Head of caudate nucleus (tissue), 42 donors: Measurements from ENCODE around the gene SLC11A2.

Source experiments
- DNase-seq, 42 donors: peaks; one replicate each; pipeline versions ENCODE4 v3.0.0 to v3.0.0-alpha.2; 2020 to 2021; ENCODE audit warnings: mixed read lengths in 7 of 42
- intact Hi-C: fragments of 100-400 bp; cut with DNase I; formaldehyde crosslinking; loops from one replicate; pipeline ENCODE4 v1.15.0; 2022

Gene SLC11A2

GRCh38 chr12:51004504-51004903, 21.7 kb downstream of the SLC11A2 start:
- peak in 1 of 42 donors; percentile 21 for DNase-seq
- intact Hi-C loops: no loop called here

- intact Hi-C loops: no loop called here
- DNase-seq: no peak
These were observed 24.4 kb downstream of the SLC11A2 start for GRCh38 chr12:51001799-51002198.

GRCh38 chr12:51000245-51000644, 25.9 kb downstream of the SLC11A2 start:
- DNase-seq: no peak
- intact Hi-C loops: no loop called here

- intact Hi-C loops: loop anchor here (10.0 kb wide), 1 partner anchor 234 kb away; the partner anchor contains the start of gene ATF1
- DNase-seq: no peak
These were observed 27.1 kb downstream of the SLC11A2 start for GRCh38 chr12:50999093-50999492.

GRCh38 chr12:50992819-50993218, 33.4 kb downstream of the SLC11A2 start:
- peak in 32 of 42 donors; percentile 11 to 79 (median 45) for DNase-seq
- intact Hi-C loops: loop anchor here (10.0 kb wide), 1 partner anchor 228 kb away; the partner anchor contains the start of gene ATF1

GRCh38 chr12:50991291-50991690, 34.9 kb downstream of the SLC11A2 start:
- intact Hi-C loops: loop anchor here (10.0 kb wide), 1 partner anchor 226 kb away; the partner anchor contains the start of gene ATF1
- no peak for DNase-seq

GRCh38 chr12:50990791-50991190, 35.4 kb downstream of the SLC11A2 start:
- no peak for DNase-seq
- intact Hi-C loops: loop anchor here (10.0 kb wide), 1 partner anchor 226 kb away; the partner anchor contains the start of gene ATF1

GRCh38 chr12:50990147-50990727, 35.9 kb downstream of the SLC11A2 start:
- intact Hi-C loops: loop anchor here (10.0 kb wide), 1 partner anchor 225 kb away; the partner anchor contains the start of gene ATF1
- DNase-seq: no peak

GRCh38 chr12:50988871-50989270, 37.3 kb downstream of the SLC11A2 start:
- intact Hi-C loops: loop anchor here (5.0 to 10.0 kb wide), 2 partner anchors 64 to 162 kb away; a partner anchor contains a TSS

GRCh38 chr12:50988051-50988450, 38.1 kb downstream of the SLC11A2 start:
- intact Hi-C loops: loop anchor here (5.0 to 10.0 kb wide), 2 partner anchors 63 to 161 kb away; a partner anchor contains a TSS
- DNase-seq: peak in 1 of 42 donors; percentile 9

More at GRCh38 chr12:50988871-50989270, 37.3 kb downstream of the SLC11A2 start:
- DNase-seq: peak in 1 of 42 donors; percentile 22

GRCh38 chr12:50986966-50987737, 39.0 kb downstream of the SLC11A2 start:
- intact Hi-C loops: loop anchor here (5.0 to 10.0 kb wide), 2 partner anchors 62 to 160 kb away; a partner anchor contains a TSS
- DNase-seq: peak in 37 of 42 donors; percentile 12 to 84 (median 62)

GRCh38 chr12:50985322-50985721, 40.9 kb downstream of the SLC11A2 start:
- peak in 3 of 42 donors; percentile 23 to 51 (median 49) for DNase-seq
- intact Hi-C loops: loop anchor here (5.0 to 10.0 kb wide), 2 partner anchors 61 to 158 kb away; a partner anchor contains a TSS

- peak in 2 of 42 donors; percentile 10 to 28 for DNase-seq
These were observed 41.4 kb downstream of the SLC11A2 start for GRCh38 chr12:50984586-50985298.

GRCh38 chr12:50981319-50982239, 44.6 kb downstream of the SLC11A2 start:
- intact Hi-C loops: loop anchor here (10.0 kb wide), 1 partner anchor 57 kb away; a partner anchor contains a TSS
- DNase-seq: peak in 4 of 42 donors; percentile 5 to 43 (median 34)

More at GRCh38 chr12:50984586-50985298, 41.4 kb downstream of the SLC11A2 start:
- intact Hi-C loops: loop anchor here (5.0 to 10.0 kb wide), 2 partner anchors 60 to 157 kb away; a partner anchor contains a TSS

GRCh38 chr12:50980545-50980944, 45.6 kb downstream of the SLC11A2 start:
- intact Hi-C loops: loop anchor here (10.0 kb wide), 1 partner anchor 56 kb away; a partner anchor contains a TSS
- DNase-seq: no peak

GRCh38 chr12:50979369-50980052, 46.7 kb downstream of the SLC11A2 start:
- intact Hi-C loops: loop anchor here (10.0 kb wide), 1 partner anchor 55 kb away; a partner anchor contains a TSS
- peak in 1 of 42 donors; percentile 7 for DNase-seq

GRCh38 chr12:50971946-50972345, 54.2 kb downstream of the SLC11A2 start:
- intact Hi-C loops: no loop called here
- no peak for DNase-seq
